ENCODE data around the gene TBC1D22A.

DNA sequence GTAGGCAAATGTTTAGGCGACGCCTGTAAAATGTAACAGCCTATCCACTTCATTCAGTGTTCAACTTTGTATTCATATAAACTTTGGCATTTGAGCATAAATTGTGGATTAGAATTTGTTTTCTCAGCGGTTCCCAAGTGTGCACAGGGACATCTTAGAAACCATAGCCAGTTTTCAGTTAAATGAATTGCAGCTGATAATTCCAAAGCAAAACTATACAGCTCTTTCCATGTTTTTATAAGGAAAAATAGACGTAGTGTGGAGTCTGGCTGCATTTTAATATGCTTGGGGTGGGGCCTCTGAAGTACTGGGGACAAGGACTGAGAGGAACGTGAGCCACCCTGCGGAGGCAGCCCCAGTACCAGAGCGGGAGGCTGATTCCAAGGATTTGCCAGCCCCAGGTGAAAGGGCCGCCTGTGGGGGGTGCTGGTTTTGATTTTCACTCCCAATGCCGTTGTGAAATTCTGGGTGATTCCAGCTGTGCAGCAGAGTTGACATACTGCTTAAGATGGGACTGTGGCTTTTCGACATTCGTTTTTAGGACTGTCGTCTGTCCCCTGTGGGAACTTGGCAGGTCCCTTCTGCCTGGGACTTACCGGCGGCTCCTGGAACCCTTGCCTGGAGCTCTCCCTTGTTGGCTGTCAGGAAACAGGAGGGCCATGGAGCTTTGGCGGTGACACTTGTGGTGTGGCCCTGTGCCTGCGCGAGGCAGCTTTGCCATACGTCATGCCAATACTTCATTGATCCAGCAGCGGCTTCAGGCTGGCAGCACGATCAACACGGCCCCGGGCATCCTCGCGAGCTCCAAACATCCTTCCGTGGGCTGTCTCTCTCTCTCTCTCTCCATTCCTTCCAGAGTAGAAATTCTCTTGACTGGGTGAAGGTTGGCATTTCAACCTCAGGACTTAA, 370.9 kb downstream of the TBC1D22A start:
- TF ChIP-seq, protein P1, sequence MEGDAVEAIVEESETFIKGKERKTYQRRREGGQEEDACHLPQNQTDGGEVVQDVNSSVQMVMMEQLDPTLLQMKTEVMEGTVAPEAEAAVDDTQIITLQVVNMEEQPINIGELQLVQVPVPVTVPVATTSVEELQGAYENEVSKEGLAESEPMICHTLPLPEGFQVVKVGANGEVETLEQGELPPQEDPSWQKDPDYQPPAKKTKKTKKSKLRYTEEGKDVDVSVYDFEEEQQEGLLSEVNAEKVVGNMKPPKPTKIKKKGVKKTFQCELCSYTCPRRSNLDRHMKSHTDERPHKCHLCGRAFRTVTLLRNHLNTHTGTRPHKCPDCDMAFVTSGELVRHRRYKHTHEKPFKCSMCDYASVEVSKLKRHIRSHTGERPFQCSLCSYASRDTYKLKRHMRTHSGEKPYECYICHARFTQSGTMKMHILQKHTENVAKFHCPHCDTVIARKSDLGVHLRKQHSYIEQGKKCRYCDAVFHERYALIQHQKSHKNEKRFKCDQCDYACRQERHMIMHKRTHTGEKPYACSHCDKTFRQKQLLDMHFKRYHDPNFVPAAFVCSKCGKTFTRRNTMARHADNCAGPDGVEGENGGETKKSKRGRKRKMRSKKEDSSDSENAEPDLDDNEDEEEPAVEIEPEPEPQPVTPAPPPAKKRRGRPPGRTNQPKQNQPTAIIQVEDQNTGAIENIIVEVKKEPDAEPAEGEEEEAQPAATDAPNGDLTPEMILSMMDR (IDR thresholded peaks at IDR 0.05), result no peak
- TF ChIP-seq, protein P2, sequence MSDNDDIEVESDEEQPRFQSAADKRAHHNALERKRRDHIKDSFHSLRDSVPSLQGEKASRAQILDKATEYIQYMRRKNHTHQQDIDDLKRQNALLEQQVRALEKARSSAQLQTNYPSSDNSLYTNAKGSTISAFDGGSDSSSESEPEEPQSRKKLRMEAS (IDR thresholded peaks at IDR 0.05; ENCODE audit: low read depth), result no peak
- TF ChIP-seq EP300 (IDR thresholded peaks at IDR 0.05; ENCODE audit: borderline replicate concordance in 1 of 2, low read depth in 1 of 2, low read length in 1 of 2) (no peak), JUND (IDR thresholded peaks at IDR 0.05) (no peak), TAF1 (IDR thresholded peaks at IDR 0.05; ENCODE audit: borderline replicate concordance, low read depth, low read length) (no peak)
- TF ChIP-seq, protein P3, sequence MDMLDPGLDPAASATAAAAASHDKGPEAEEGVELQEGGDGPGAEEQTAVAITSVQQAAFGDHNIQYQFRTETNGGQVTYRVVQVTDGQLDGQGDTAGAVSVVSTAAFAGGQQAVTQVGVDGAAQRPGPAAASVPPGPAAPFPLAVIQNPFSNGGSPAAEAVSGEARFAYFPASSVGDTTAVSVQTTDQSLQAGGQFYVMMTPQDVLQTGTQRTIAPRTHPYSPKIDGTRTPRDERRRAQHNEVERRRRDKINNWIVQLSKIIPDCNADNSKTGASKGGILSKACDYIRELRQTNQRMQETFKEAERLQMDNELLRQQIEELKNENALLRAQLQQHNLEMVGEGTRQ (IDR thresholded peaks at IDR 0.05; ENCODE audit: borderline replicate concordance, low read depth, low read length), result no peak
